HG03196 (cell line): ENCODE data around the gene IFFO2.

ENCODE experiments used
- ATAC-seq: cut with Tn5 transposase; IDR thresholded peaks from one replicate; pipeline ENCODE4 v1.9.1; 2021; ENCODE audit not compliant: unreplicated experiment

IFFO2 gene

GRCh38 chr1:18956193-18957135 is at the start of gene IFFO2:
IFFO2 (minus strand) TSS chr1:18956676; CDS start chr1:18956332, 344 bp downstream.
- ATAC-seq = peak; percentile 53

- no peak for ATAC-seq
Measured at GRCh38 chr1:19006000-19006399, 49.5 kb upstream of the IFFO2 start.

- no peak for ATAC-seq
Measured at GRCh38 chr1:19003371-19004290, 47.2 kb upstream of the IFFO2 start.

GRCh38 chr1:19000065-19000464 is 43.6 kb upstream of the IFFO2 start:
- ATAC-seq = no peak

- ATAC-seq = no peak
Measured at GRCh38 chr1:18999359-18999758, 42.9 kb upstream of the IFFO2 start.

GRCh38 chr1:18998016-18998724 is 41.7 kb upstream of the IFFO2 start:
- ATAC-seq = no peak

- ATAC-seq = no peak
Measured at GRCh38 chr1:18997508-18997907, 41.0 kb upstream of the IFFO2 start.

- no peak for ATAC-seq
Measured at GRCh38 chr1:18996548-18997177, 40.2 kb upstream of the IFFO2 start.

- ATAC-seq = no peak
Measured at GRCh38 chr1:18994381-18994780, 37.9 kb upstream of the IFFO2 start.

- no peak for ATAC-seq
Measured at GRCh38 chr1:18992646-18993045, 36.2 kb upstream of the IFFO2 start.

GRCh38 chr1:18991585-18991984 is 35.1 kb upstream of the IFFO2 start:
- ATAC-seq = no peak

- no peak for ATAC-seq
Measured at GRCh38 chr1:18989896-18990295, 33.4 kb upstream of the IFFO2 start.

- ATAC-seq = no peak
Measured at GRCh38 chr1:18989176-18989799, 32.8 kb upstream of the IFFO2 start.

- no peak for ATAC-seq
Measured at GRCh38 chr1:18981242-18981641, 24.8 kb upstream of the IFFO2 start.

- ATAC-seq = no peak
Measured at GRCh38 chr1:18978706-18979105, 22.2 kb upstream of the IFFO2 start.

GRCh38 chr1:18977428-18977827 is 21.0 kb upstream of the IFFO2 start:
- no peak for ATAC-seq

GRCh38 chr1:18976096-18976495 is 19.6 kb upstream of the IFFO2 start:
- ATAC-seq = no peak

- no peak for ATAC-seq
Measured at GRCh38 chr1:18974606-18975005, 18.1 kb upstream of the IFFO2 start.

- ATAC-seq = no peak
Measured at GRCh38 chr1:18974005-18974404, 17.5 kb upstream of the IFFO2 start.

- ATAC-seq = no peak
Measured at GRCh38 chr1:18973446-18973955, 17.0 kb upstream of the IFFO2 start.
